GM12872 (cell line): ENCODE data around the gene PRLR.

ENCODE experiments used
- TF ChIP-seq, protein P1 (sequence below): IDR thresholded peaks from 3 replicates; pipeline ENCODE4 v1.5.1; 2011; ENCODE audit warnings: low read depth, mild to moderate bottlenecking, low read length, moderate library complexity; ENCODE audit not compliant: insufficient read depth

PRLR gene

GRCh38 chr5:35158204-35158603, 72.1 kb downstream of the PRLR start:
- TF ChIP-seq, protein P1, sequence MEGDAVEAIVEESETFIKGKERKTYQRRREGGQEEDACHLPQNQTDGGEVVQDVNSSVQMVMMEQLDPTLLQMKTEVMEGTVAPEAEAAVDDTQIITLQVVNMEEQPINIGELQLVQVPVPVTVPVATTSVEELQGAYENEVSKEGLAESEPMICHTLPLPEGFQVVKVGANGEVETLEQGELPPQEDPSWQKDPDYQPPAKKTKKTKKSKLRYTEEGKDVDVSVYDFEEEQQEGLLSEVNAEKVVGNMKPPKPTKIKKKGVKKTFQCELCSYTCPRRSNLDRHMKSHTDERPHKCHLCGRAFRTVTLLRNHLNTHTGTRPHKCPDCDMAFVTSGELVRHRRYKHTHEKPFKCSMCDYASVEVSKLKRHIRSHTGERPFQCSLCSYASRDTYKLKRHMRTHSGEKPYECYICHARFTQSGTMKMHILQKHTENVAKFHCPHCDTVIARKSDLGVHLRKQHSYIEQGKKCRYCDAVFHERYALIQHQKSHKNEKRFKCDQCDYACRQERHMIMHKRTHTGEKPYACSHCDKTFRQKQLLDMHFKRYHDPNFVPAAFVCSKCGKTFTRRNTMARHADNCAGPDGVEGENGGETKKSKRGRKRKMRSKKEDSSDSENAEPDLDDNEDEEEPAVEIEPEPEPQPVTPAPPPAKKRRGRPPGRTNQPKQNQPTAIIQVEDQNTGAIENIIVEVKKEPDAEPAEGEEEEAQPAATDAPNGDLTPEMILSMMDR: no peak

DNA sequence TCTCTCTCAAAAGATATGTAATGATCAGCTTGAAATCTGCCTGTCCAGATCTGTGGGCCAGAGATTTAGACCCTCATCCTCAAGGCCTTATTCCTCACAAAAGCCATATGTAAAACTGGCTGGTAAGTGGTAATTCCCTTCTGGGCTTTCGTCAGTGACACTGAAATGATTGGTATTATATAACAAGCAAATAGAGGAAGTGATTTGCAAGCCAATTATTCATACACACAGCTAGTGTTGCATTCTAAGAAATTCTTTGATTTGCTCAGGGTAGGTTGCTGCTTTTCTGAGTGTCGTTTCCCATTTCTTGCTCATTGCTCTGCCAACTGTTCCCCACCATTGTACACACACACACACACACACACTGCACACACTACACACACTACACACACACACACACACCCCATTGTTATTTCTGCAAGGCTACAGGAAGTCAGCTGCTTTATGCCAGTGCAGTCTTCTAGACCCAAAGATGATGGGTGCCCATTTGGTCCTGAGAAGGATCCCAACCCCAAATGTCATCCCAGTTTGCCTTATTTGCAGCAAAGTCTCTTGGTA, 76.8 kb downstream of the PRLR start:
- TF ChIP-seq, protein P1: no peak

DNA sequence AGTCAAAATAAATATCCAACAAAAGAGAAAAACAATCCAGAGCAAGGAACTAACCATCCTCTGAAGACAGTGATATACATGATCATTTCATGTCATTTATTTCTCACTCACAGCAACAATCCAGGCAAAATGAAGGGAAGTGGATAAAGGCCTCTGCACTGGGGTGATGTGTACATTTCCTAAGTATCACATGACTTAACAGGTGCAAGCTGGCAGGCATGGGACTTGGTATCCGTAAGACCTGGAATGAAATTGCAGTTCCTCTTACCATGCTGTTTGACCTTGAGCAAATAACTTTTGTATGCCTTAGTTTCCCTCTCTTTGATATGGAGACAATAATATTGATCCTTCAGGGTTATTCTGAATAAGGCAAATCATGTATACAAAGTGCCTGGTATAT, 77.6 kb downstream of the PRLR start:
- TF ChIP-seq, protein P1: no peak

GRCh38 chr5:35151146-35151920, 79.0 kb downstream of the PRLR start:
- TF ChIP-seq, protein P1: no peak

DNA sequence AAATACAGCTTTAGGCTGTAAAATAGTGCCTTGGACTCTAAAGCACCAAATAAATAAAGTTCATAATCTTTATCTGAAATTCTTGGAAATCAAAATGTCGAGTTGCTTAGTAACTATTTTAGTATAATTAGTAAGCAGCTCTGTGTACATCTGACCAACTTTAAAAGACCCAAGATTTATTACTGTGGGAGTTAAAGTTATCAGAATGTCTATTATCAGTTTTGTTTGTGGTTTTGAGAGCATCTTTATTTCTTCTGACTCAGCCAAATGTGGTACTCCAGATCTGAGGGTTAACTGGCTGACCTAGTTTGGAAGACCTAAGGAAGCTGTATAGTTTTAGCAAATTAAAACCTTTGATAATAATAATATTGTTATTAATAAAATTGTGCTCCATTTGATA, 81.2 kb downstream of the PRLR start:
- TF ChIP-seq, protein P1: no peak

GRCh38 chr5:35146406-35146805, 83.9 kb downstream of the PRLR start:
- TF ChIP-seq, protein P1: no peak

DNA sequence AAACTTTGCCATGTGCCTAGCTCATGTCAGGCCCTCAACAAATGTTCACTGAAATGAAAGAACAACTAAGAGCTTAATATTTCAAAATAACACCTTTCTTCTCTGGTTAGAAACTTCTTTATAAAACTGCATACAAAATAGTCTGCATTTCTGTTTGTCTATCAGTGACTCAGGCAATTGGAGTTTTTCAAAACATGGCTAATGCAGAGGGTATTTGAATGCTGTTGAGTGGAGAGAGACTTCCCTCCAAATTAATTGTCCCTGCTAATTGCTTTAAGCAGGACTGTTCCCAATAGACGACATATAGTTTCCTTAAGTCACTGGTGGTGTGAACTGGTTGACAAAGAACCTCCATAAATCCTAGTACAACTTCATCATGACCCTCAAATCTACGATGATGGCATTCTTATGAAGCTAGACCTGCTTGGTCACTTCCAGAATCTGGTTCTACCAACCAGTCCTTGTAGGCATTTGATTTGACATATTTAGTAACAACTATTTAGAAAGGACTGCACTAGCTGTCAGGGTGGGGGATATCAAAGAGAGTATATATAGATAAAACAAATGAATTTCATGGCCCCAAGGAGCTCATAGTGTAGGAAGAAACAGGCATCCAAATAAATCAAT, 84.5 kb downstream of the PRLR start:
- TF ChIP-seq, protein P1: no peak
